NCI-H146 treated with DMSO at 0.1 percent for 48 hours (cell line): Measurements from ENCODE around the gene THUMPD1.
"Not testable (repeated sequence)": the region's sequence is repeated elsewhere in the genome, so short reads cannot be mapped to it uniquely, and the experiment has no call there.

Source experiments
- DNase-seq: peaks from one replicate; lab custom pipeline; 2025; ENCODE audit not compliant: unreplicated experiment; lab: John Stamatoyannopoulos, UW

Gene THUMPD1

GRCh38 chr16:20749474-20749873, 7.9 kb upstream of the THUMPD1 start:
- DNase-seq, result no peak

- DNase-seq, result no peak
These were observed 5.6 kb upstream of the THUMPD1 start for GRCh38 chr16:20747030-20747816.

DNA sequence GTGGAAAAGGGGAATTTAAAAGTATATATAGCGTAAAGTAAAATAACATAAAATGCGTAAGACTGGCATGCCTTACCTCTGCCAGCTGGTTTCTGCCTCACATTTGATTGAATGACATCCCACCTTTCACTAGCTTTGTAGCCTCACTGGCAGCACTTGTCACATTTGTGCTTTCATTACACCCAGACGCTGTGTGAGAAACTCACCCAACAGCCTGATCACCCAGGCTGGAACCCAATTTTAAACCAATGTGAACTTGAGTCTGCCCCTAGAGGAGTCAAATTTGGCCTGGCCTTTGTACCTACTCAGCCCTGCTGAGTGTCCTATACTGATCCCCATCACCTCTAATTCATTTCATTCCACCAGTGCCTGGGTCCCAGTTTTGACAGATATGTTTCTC, 4.8 kb upstream of the THUMPD1 start:
- DNase-seq, result no peak

DNA sequence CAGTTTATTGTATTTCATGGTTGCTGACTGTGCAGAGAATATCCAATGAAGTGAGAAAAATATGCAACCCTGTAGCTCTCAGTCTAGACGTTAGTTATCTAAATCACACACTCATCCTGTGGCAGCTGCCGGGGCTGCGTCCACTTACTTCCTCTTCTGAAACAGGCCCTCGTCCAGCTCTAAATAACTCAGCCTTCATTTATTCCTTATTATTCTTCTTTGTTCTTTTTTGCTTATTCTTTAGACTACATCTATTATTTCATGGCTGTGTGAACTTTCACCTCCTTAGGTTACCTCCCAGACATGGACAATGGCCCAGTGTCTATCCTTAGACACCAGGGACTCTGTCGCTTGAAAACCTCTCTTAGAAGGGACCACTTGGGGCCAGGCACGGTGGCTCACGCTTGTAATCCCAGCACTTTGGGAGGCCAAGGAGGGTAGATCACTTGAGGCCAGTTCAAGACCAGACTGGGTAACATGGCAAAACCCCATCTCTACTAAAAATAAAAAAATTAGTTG, 3.4 kb upstream of the THUMPD1 start:
- no peak for DNase-seq

DNA sequence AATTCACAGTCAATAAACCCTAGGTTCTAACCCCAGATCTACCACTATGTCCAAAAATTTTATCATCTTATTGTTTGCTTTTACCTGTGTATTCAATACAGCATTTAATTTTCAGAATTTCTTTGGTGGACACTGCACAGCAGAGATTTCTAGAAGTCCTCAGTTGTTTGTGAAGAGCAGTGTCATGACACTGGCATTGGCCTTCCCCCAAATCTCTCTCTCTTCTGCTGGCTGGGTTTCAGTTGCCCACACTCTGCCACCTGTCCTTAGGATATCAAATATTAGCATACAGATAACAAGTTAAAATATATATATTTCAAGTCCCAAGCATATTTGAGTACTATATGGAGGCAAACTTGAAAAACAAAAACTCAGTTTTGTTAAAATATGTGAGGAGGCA, 2.0 kb upstream of the THUMPD1 start:
- no peak for DNase-seq

- DNase-seq, result peak; percentile 76
These were observed 607 bp downstream of the THUMPD1 start for GRCh38 chr16:20740901-20741521.

DNA sequence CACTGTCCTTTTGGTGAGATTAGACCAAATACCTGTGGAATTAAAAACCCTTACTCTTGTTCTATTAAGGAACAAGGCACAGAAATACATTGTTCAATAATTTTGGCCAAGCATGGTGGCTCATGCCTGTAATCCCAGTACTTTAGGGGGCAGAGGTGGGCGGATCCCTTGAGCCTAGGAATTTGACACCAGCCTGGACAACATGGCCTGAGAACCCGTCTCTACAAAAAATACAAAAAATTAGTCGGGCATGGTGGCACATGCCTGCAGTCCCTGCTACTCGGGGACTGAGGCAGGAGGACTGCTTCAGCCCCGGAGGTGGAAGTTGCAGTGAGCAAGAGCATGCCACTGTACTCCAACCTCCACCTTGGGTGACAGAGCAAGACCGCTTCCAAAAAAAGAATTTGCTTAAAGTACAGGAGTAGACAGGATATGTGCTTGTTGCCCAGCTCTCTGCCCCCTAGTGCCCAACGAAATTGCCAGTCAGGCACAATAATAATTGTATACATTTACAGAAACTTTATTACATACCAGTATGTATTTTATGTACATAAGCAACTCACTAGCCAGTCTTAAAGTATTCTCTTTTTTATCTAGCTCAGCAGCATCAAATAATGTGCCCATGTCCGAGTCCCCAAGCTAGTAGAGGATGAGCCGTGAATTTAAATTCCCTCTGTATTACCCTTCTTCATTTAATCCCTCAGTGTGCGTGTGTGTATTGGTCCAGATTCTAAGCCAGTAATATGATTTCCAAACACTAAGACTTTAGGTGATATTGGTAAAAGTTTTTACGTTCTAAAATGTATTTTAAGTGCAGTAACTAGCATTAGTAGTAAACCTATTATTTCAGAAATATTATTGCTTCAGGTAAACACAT, 1.4 kb downstream of the THUMPD1 start:
- no peak for DNase-seq

GRCh38 chr16:20735490-20735889, 6.1 kb downstream of the THUMPD1 start:
- no peak for DNase-seq

DNA sequence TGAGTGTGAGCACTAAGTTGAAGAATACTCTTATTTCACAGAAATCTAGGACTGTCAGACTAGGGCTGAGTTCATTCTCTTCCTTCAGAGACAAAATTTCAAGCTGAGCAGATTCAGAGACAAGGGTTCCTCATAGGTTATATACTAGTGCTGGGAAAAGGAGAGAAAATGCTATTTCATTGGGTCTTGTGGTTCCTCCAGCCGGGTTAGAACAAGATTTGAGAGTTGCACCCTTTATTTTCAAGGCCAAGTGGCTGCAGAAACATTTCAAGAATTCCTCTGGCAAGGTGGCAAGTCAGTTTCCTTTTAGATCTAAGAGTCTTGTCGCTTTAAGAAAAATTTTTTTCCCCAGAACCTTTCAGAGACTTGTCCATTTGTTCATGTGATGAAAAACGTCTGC, 6.8 kb downstream of the THUMPD1 start:
- no peak for DNase-seq

- DNase-seq, result no peak
These were observed 7.6 kb downstream of the THUMPD1 start for GRCh38 chr16:20734056-20734455.

DNA sequence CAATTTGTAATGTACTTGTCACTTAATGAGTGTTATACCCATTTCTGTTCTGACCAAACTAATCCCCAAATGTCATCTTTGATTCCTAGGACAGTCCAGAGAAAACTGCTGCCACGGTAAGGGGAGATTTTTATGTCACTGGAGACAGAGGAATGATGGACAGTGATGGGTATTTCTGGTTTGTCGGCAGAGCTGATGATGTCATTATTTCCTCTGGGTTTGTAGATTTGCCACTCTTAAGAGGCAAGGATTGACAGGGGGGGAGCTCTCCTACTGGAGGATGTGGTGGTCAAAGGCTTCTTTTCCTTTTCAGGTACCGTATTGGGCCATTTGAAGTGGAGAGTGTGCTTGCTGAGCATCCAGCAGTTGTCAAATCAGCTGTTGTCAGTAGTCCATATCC, 12.5 kb downstream of the THUMPD1 start:
- DNase-seq, result no peak

DNA sequence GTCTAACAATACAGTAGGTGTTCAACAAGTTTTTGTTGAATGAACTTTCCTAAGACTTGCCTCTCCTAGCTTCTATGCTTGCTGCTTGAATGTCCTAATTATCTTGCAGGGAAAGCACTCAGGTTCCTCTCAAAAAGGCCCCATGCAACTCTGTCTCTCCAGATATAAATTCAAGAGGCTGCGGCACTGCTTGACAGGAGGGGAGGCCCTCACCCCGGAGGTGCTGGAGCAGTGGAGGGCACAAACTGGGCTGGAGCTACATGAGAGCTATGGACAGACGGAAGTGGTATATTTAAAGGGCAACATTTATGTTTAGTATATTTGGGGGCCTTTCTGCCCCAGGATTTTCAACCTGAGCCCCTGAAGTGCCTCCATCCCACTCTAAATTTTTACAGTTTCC, 14.4 kb downstream of the THUMPD1 start:
- no peak for DNase-seq

GRCh38 chr16:20726661-20727060, 15.0 kb downstream of the THUMPD1 start:
- DNase-seq, result no peak

GRCh38 chr16:20720251-20720650, 21.4 kb downstream of the THUMPD1 start:
- DNase-seq, result no peak

DNA sequence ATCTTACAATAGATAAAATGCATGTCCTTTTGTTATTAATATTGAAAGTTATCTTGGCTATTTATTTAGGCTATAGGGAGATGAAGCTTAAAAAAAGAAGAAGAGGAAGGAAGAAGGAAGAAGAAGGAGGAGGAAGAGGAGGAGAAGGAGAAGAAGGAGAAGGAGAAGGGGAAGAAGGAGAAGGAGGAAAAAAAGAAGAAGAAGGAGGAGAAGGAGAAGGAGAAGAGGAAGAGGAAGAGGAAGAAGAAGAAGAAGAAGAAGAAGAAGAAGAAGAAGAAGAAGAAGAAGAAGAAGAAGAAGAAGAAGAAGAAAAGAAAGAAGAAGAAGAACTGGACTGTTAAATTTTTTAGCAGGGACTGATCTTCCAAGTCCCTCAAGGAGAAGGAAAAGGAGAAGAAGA, 23.9 kb downstream of the THUMPD1 start:
- not testable (repeated sequence) for DNase-seq

GRCh38 chr16:20711277-20711911, 30.2 kb downstream of the THUMPD1 start:
- no peak for DNase-seq

- DNase-seq, result not testable (repeated sequence)
These were observed 33.5 kb downstream of the THUMPD1 start for GRCh38 chr16:20708129-20708528.

DNA sequence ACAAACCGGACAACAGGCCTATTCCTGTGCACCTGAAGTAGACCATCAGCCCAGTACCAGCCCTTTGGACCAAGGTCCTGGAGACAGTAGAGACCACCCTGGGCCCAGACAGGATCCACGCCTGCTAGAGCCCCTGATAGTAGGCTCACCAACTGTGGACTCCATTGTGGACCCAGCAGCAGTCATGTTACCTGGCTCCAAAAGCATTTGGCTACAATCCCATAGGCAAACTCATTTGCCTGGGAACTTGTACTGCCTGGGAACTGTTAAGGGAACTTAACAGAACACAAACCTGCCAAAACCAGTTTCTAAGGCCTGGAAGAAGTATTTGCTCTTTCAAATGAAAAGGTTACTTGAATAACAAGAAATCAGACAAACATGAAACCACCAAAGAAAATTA, 34.2 kb downstream of the THUMPD1 start:
- no peak for DNase-seq

DNA sequence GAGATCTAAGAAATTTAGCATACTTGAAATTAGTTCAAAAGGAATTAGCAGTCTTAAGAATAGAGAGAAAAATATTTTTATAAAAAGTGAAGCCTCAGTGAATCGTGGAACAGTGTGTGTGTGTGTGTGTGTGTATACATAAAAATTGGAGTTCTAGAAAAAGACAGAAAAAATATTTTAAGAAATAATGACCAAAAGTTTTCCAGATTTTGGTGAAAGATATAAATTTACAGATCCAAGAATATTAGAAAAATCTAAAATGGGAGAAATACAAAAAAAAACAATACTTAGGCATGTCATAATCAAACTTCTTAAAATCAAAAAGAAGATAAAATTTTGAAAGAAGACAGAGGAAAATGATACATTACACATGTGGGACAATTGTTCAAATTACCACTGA, 35.6 kb downstream of the THUMPD1 start:
- not testable (repeated sequence) for DNase-seq

DNA sequence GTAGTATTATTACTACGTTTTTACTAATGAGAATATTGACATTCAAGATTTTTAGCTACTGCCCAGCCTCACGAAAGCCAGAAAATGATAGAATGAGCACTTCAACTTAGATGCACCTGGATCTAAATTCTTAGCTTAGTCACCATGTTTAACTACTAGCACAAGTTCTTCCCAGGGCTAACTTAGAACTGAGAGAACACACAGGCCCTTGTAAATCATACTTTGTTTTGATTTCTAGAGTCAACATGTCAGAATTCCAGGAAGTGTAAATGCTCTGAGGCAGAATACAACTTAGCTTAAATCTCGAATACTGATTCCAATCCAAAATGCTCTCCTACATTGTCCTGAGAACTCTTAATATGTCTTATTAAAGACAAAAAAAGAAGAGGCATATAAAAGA, 37.3 kb downstream of the THUMPD1 start:
- DNase-seq, result no peak

DNA sequence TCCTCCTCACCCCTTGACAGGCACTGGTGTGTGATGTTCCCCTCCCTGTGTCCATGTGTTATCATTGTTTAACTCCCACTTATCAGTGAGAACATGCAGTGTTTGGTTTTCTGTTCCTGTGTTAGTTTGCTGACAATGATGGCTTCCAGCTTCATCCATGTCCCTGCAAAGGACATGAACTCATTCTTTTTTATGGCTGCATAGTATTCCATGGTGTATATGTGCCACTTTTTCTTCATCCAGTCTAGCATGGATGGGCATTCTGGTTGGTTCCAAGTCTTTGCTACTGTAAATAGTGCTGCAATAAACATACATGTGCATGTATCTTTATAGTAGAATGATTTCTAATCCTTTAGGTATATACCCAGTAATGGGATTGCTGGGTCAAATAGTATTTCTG, 39.9 kb downstream of the THUMPD1 start:
- DNase-seq, result not testable (repeated sequence)
